HG03139 (cell line): ENCODE data around the gene EXOSC3.
"Not testable (repeated sequence)": the region's sequence is repeated elsewhere in the genome, so short reads cannot be mapped to it uniquely, and the experiment has no call there.

Experiments used
- ATAC-seq: cut with Tn5 transposase; IDR thresholded peaks from one replicate; pipeline ENCODE4 v1.9.1; 2021; ENCODE audit not compliant: unreplicated experiment

EXOSC3 gene

GRCh38 chr9:37784616-37785483 is at the start of gene EXOSC3:
EXOSC3 (minus strand) TSS chr9:37785064; CDS start chr9:37785044, 20 bp downstream.
- peak; percentile 84 for ATAC-seq

- ATAC-seq: no peak
Observed at GRCh38 chr9:37827483-37828165, 42.8 kb upstream of the EXOSC3 start.

- ATAC-seq: not testable (repeated sequence)
Observed at GRCh38 chr9:37825174-37825573, 40.3 kb upstream of the EXOSC3 start.

- ATAC-seq: no peak
Observed at GRCh38 chr9:37820142-37820541, 35.3 kb upstream of the EXOSC3 start.

- no peak for ATAC-seq
Observed at GRCh38 chr9:37818849-37819248, 34.0 kb upstream of the EXOSC3 start.

GRCh38 chr9:37812773-37813379 is 28.0 kb upstream of the EXOSC3 start:
- ATAC-seq: no peak

GRCh38 chr9:37811906-37812476 is 27.1 kb upstream of the EXOSC3 start:
- no peak for ATAC-seq

GRCh38 chr9:37809676-37810075 is 24.8 kb upstream of the EXOSC3 start:
- ATAC-seq: not testable (repeated sequence)

GRCh38 chr9:37806271-37806670 is 21.4 kb upstream of the EXOSC3 start:
- ATAC-seq: no peak

- ATAC-seq: no peak
Observed at GRCh38 chr9:37801959-37802711, 17.3 kb upstream of the EXOSC3 start.

GRCh38 chr9:37801287-37801850 is 16.5 kb upstream of the EXOSC3 start:
- peak; percentile 31 for ATAC-seq

- ATAC-seq: peak; percentile 57
Observed at GRCh38 chr9:37800631-37801286, 15.9 kb upstream of the EXOSC3 start, which contains the start of gene DCAF10. DCAF10 (plus strand) TSS chr9:37800797; CDS start chr9:37800867, 70 bp downstream.

- ATAC-seq: no peak
Observed at GRCh38 chr9:37798677-37799076, 13.8 kb upstream of the EXOSC3 start.

GRCh38 chr9:37796232-37796631 is 11.4 kb upstream of the EXOSC3 start:
- ATAC-seq: no peak

GRCh38 chr9:37792122-37792521 is 7.3 kb upstream of the EXOSC3 start:
- ATAC-seq: no peak

- no peak for ATAC-seq
Observed at GRCh38 chr9:37790096-37790495, 5.2 kb upstream of the EXOSC3 start.

- ATAC-seq: no peak
Observed at GRCh38 chr9:37788332-37788731, 3.5 kb upstream of the EXOSC3 start.

- ATAC-seq: no peak
Observed at GRCh38 chr9:37787059-37787458, 2.2 kb upstream of the EXOSC3 start.

- no peak for ATAC-seq
Observed at GRCh38 chr9:37784291-37784615, 611 bp downstream of the EXOSC3 start.

GRCh38 chr9:37778534-37778933 is 6.3 kb downstream of the EXOSC3 start:
- ATAC-seq: no peak
